GM12891 (cell line): ENCODE measurements around the gene UTP14A.

ENCODE experiments used
- POLR2A ChIP-seq: IDR thresholded peaks from 2 replicates; pipeline ENCODE4 v1.6.1; 2011; ENCODE audit warnings: low read depth, low read length, control low read depth
- POLR2AphosphoS5 ChIP-seq: IDR thresholded peaks from 2 replicates; pipeline ENCODE4 v1.6.1; 2011; ENCODE audit warnings: low read depth, low read length, control low read depth
- TAF1 ChIP-seq: IDR thresholded peaks from 2 replicates; pipeline ENCODE4 v1.6.1; 2011; ENCODE audit warnings: low read depth, low read length, control low read depth

DNA sequence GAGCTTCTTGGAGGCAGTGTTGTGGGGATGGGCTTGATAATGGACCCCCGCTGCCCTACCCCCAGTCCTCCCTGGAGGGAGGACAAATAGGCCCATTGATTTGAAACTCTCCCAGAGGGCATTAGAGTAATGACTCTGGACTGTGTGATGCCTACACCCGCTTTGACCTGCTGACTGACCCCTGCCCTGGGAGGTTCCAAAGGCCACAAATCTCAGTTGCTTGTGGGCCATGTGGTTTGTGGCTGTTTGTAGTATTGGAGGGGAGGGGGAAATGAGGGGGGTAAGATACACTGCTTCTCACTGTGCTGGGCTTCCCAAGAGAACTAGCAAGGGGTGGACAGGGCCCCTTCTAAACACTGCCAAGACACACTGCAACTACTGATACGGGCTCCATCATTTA is 48.8 kb downstream of the UTP14A start:
- no peak for TF ChIP-seq TAF1
- no peak for TF ChIP-seq POLR2A
- TF ChIP-seq POLR2AphosphoS5, result no peak
